LNCAP (cell line): ENCODE data around the gene PLXNB3.

Source experiments
- CTCF ChIP-seq: fragments of 450-650 bp; IDR thresholded peaks from 2 replicates; pipeline ENCODE4 v1.5.1; 2017; ENCODE audit warnings: mild to moderate bottlenecking

Gene PLXNB3

DNA sequence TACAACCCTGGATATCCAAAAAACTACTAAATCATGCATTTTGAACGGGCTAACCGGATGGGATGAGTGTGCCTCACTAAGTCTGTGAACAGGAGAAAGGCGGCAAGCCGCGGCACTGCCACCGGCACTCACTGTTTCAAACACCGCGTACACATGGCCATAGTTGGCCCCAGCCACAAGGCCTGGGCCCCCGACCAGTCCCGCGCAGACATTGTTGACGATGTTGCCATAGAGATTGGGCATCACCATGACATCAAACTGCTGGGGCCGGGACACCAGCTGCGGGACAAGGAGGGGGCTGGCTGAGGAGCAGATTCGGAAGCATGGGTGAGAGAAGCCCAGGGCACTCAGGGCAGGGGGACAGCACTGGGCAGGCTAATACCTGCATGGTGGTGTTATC is 22.6 kb downstream of the PLXNB3 start:
- no peak for TF ChIP-seq CTCF

GRCh38 chrX:153789654-153790053 is 25.6 kb downstream of the PLXNB3 start:
- TF ChIP-seq CTCF, result no peak

GRCh38 chrX:153791104-153791852 is 27.2 kb downstream of the PLXNB3 start:
- TF ChIP-seq CTCF, result no peak

GRCh38 chrX:153792368-153792767 is 28.3 kb downstream of the PLXNB3 start:
- no peak for TF ChIP-seq CTCF

DNA sequence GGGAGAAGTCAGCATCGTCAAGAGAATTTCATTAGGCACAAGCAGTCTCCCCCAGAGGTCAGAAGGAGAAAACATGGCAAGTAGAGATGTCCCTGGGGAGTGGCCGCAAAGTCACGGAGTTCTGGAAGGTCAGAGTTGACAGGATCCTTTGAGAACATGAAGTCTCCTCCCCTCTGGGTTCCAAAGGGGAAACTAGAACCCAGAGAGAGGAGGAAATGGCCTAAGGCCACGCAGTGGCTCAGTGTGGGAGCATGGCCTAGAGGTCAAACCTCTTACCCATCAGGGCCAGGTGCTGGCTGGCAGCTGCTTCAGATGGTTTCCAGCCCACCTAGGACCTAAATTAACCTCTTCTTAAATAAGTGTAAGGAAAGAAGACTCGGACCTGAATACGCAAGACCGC is 29.2 kb downstream of the PLXNB3 start:
- no peak for TF ChIP-seq CTCF

DNA sequence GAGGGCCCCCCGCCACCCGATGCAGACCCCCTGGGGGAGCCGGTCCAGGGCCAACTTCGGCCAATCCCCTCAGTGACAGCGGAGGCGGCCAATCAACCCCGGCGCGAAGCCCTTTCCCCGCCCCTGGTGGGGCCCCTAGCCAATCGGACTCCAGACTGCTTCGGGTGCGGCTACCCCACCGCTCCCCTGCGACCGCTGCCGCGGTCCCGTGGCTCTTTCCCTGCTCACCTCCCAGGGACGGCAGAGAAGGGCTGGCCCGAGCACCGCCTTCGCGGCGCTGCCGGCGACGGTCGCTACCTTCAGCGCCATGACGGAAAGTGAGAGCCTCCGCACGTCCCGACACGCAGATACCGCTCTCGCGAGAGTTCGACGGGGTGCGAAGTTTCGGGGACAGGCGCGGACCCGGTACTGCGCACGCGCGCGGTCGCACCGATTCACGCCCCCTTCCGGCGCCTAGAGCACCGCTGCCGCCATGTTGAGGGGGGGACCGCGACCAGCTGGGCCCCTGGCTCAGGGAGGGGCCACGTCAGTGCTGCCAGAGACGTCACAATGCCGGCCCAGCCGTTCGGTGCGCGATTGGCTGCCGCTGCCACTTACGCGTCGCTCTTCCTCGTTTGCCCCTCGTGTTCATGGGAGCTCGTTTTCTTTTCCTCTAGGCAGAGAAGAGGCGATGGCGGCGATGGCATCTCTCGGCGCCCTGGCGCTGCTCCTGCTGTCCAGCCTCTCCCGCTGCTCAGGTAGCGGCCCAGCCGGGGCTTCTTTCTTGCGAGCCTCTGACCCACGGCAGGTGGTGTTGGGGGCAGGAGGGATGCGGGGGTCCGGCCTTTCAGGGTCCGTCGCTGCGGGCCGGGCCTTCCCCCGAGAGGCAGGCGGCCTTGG is 30.2 kb downstream of the PLXNB3 start, which contains the start of the genes IDH3G and SSR4:
IDH3G (minus strand) TSS at position 358 of the 879 bp plus-strand sequence; CDS start at position 309, 49 bp downstream.
SSR4 (plus strand) TSS at position 651 of the 879 bp plus-strand sequence; CDS start at position 671, 20 bp downstream.
- no peak for TF ChIP-seq CTCF

- TF ChIP-seq CTCF, result no peak
Observed at GRCh38 chrX:153794897-153795816, 31.1 kb downstream of the PLXNB3 start.
